Measurements from ENCODE around the gene LCN6. TPM values are rescaled to one million over a fixed set of nuclear protein-coding genes. Genes with fewer than 3 reads are reported as not detected.

Gene LCN6
- total and polyA plus RNA-seq, 9 of the 15 experiments (the other 6 are each of a cell fraction or from before 2014, with no cell fraction given) = 0.10 to 0.45 (median 0.37) TPM; not detected in 5

DNA sequence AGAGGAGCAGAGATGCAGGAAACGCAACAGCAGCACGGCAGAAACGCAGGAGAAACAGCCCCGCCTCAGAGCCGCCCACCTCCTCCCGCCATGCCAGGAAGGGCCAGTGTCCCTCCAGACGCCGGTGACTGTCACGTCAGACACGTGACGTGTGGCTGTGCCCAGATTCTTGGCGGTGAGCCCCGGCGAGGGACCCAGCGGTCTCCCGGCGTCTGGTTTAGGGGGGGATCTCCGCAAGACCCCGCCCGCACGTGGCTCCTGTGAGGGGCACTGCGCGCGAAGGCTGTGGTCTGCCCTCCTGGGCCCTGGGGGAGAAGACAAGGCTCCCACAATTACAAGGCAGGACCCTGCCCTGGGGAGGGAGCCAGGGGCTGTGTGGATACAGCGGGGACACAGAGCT lies 12.1 kb upstream of the LCN6 start:
- H3K27me3 ChIP-seq (ENCODE audit: control insufficient read depth in 2 of 2, insufficient read depth in 2 of 2, low read length in 2 of 2) = no peaks in the 10 kb centered on the region
- peak overlapping the region; percentile 60 for H2AFZ ChIP-seq (ENCODE audit: low read depth, low read length)
- no peaks in the 10 kb centered on the region for H4K20me1 ChIP-seq (replicated peaks; ENCODE audit: control insufficient read depth, insufficient read depth, low read length)
- BruUV-seq (replicated peaks) = no TSS peak
- POLR2A ChIA-PET = interaction anchor here (0.6 to 2.6 kb wide), 3 partner anchors 31 to 517 kb away, joined by 3 to 11 read pairs (median 3); partner anchors contain the start of gene TOR4A
- ATAC-seq (no peak), DNase-seq (ENCODE audit: extremely low read depth in 1 of 4, low spot score in 3 of 4) (no peak), FAIRE-seq (no peak)
- H3K9me1 ChIP-seq (ENCODE audit: control insufficient read depth, insufficient read depth, low read length) = no peaks in the 10 kb centered on the region
- TF ChIP-seq, protein P1, sequence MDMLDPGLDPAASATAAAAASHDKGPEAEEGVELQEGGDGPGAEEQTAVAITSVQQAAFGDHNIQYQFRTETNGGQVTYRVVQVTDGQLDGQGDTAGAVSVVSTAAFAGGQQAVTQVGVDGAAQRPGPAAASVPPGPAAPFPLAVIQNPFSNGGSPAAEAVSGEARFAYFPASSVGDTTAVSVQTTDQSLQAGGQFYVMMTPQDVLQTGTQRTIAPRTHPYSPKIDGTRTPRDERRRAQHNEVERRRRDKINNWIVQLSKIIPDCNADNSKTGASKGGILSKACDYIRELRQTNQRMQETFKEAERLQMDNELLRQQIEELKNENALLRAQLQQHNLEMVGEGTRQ (CRISPR knock-in tag; IDR thresholded peaks at IDR 0.05) = peak; percentile 10; the same call in 1 of the 2 replicates
- TF ChIP-seq, protein P2, sequence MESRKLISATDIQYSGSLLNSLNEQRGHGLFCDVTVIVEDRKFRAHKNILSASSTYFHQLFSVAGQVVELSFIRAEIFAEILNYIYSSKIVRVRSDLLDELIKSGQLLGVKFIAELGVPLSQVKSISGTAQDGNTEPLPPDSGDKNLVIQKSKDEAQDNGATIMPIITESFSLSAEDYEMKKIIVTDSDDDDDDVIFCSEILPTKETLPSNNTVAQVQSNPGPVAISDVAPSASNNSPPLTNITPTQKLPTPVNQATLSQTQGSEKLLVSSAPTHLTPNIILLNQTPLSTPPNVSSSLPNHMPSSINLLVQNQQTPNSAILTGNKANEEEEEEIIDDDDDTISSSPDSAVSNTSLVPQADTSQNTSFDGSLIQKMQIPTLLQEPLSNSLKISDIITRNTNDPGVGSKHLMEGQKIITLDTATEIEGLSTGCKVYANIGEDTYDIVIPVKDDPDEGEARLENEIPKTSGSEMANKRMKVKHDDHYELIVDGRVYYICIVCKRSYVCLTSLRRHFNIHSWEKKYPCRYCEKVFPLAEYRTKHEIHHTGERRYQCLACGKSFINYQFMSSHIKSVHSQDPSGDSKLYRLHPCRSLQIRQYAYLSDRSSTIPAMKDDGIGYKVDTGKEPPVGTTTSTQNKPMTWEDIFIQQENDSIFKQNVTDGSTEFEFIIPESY (CRISPR knock-in tag; IDR thresholded peaks at IDR 0.05) = peak; percentile 35; the same call in 1 of the 2 replicates
- TF ChIP-seq MAX (CRISPR knock-in tag; IDR thresholded peaks at IDR 0.05) (0 out of 2 replicates have a peak, but pooled peaks have one; percentile 27), HBP1 (CRISPR knock-in tag; IDR thresholded peaks at IDR 0.05) (no peak)
- in situ Hi-C loops (cut with MboI) (no loop called here), intact Hi-C loops (cut with micrococcal nuclease) (no loop called here)
- peak overlapping the region in 1 of 2 experiments; percentile 64; a peak in 1 of 4 replicates for H3K9ac ChIP-seq (ENCODE audit: insufficient read depth in 1 of 2, low read depth in 2 of 2, low read length in 2 of 2)
- H3K27ac ChIP-seq (ENCODE audit: extremely low read depth, low read depth, low read length) = no peak overlapping the region
- peaks cover 6% of the 10 kb centered on the region for H3K9me3 ChIP-seq (replicated peaks; ENCODE audit: control insufficient read depth, insufficient read depth, low read depth, low read length)
- H3K4me1 ChIP-seq (replicated peaks in 1 of 2; ENCODE audit: control insufficient read depth in 2 of 2, insufficient read depth in 2 of 2, low read length in 2 of 2) = peaks cover 8 to 78% of the 10 kb centered on the region in 2 experiments; a peak in 4 of 5 replicates
- H3K36me3 ChIP-seq (ENCODE audit: control insufficient read depth, insufficient read depth, low read length) = no peaks in the 10 kb centered on the region
- H3K4me2 ChIP-seq (ENCODE audit: insufficient read depth, low read length) = peak overlapping the region; percentile 2; the same call in 1 of the 2 replicates
- WGBS (ENCODE audit: insufficient coverage, low coverage, missing lambda C conversion rate) = 62% methylated on average over 25 of the region's 25 CpGs
- CTCF ChIA-PET (ENCODE audit: low intra/inter-chr PET ratio) = interaction anchor here (0.6 kb wide), 1 partner anchor 115 kb away, joined by 3 read pairs; no protein-coding TSS in a partner anchor
- no peaks in the 10 kb centered on the region for H3K79me2 ChIP-seq (ENCODE audit: control insufficient read depth, insufficient read depth, low read length)
- no peak overlapping the region for H3K4me3 ChIP-seq

Data from K562 (cell line).